PC-3 (cell line): ENCODE measurements around the gene CENPF. TPM values are rescaled to one million over a fixed set of nuclear protein-coding genes. Genes with fewer than 3 reads are reported as not detected.

Source experiments
- ATAC-seq: fragments of 200-7000 bp; cut with Tn5 transposase; 2 replicates; pipeline ENCODE4 v1.9.1; 2020; ENCODE audit warnings: mild to moderate bottlenecking, moderate library complexity
- BruUV-seq: library from RNA; stranded (reverse); fragments of 400-500 nt; replicated peaks from 2 replicates; lab custom pipeline; 2021; lab: Mats Ljungman, UMichigan
- CTCF ChIA-PET: fragments of 300-600 bp; sonication (Branson Sonifier 250); formaldehyde crosslinking; loops from one replicate; lab custom pipeline; 2022; ENCODE audit warnings: antibody characterized with exemption; lab: Charles Lee
- POLR2A ChIA-PET: fragments of 300-600 bp; sonication (Branson Sonifier 250); formaldehyde crosslinking; loops from one replicate; lab custom pipeline; 2022; ENCODE audit warnings: antibody characterized with exemption; ENCODE audit not compliant: unreplicated experiment; lab: Charles Lee
- DNase-seq: peaks from one replicate; pipeline ENCODE4 v3.0.0-alpha.2; 2015
- H2AFZ ChIP-seq: fragments of 300-600 bp; sonication (generic); 2 replicates; pipeline ENCODE4 v1.6.0; 2016; ENCODE audit warnings: antibody characterized with exemption, low read length
- H3F3A ChIP-seq: fragments of 300-600 bp; sonication (generic); one replicate; pipeline ENCODE4 v1.6.0; 2017; ENCODE audit warnings: antibody characterized with exemption, low read length, control low read depth, mild to moderate bottlenecking; ENCODE audit not compliant: unreplicated experiment
- H3K27ac ChIP-seq: fragments of 300-600 bp; sonication (generic); 2 replicates; pipeline ENCODE4 v1.5.1; 2016; ENCODE audit warnings: mild to moderate bottlenecking, low read length
- H3K27me3 ChIP-seq: fragments of 300-600 bp; sonication (generic); 2 replicates; pipeline ENCODE4 v1.6.1; 2016; ENCODE audit warnings: low read length, mixed read lengths
- H3K36me3 ChIP-seq: fragments of 300-600 bp; sonication (generic); 2 replicates; pipeline ENCODE4 v1.6.1; 2016; ENCODE audit warnings: low read depth, mixed run types, low read length, mixed read lengths
- H3K4me1 ChIP-seq: fragments of 300-600 bp; sonication (generic); 2 replicates; pipeline ENCODE4 v1.5.1; 2016; ENCODE audit warnings: low read length; ENCODE audit not compliant: insufficient read depth
- H3K4me2 ChIP-seq: fragments of 300-600 bp; sonication (generic); 2 replicates; pipeline ENCODE4 v1.6.0; 2016; ENCODE audit warnings: low read length
- H3K4me3 ChIP-seq: fragments of 300-600 bp; sonication (generic); 2 replicates; pipeline ENCODE4 v1.5.1; 2016; ENCODE audit warnings: mild to moderate bottlenecking, low read length, mixed read lengths
- H3K79me2 ChIP-seq: fragments of 300-600 bp; sonication (generic); 2 replicates; pipeline ENCODE4 v1.6.1; 2017; ENCODE audit warnings: low read length, mixed read lengths
- H3K9ac ChIP-seq: fragments of 300-600 bp; sonication (generic); 2 replicates; pipeline ENCODE4 v1.6.0; 2016; ENCODE audit warnings: mild to moderate bottlenecking, low read length
- H3K9me2 ChIP-seq: fragments of 300-600 bp; sonication (generic); replicated peaks from 2 replicates; pipeline ENCODE4 v1.6.1; 2016; ENCODE audit warnings: mixed run types, low read length, mixed read lengths
- H3K9me3 ChIP-seq: fragments of 300-600 bp; sonication (generic); 2 replicates; pipeline ENCODE4 v1.6.1; 2016; ENCODE audit warnings: low read length, mixed read lengths
- H4K20me1 ChIP-seq: fragments of 300-600 bp; sonication (generic); 2 replicates; pipeline ENCODE4 v1.6.1; 2016; ENCODE audit warnings: low read length, mixed read lengths
- CTCF ChIP-seq: fragments of 300-600 bp; sonication (generic); conservative IDR thresholded peaks from 2 replicates; pipeline ENCODE4 v1.5.1; 2017; ENCODE audit warnings: antibody characterized with exemption, low read depth, mild to moderate bottlenecking, low read length
- EZH2 ChIP-seq: fragments of 300-600 bp; sonication (generic); IDR thresholded peaks from one replicate; pipeline ENCODE4 v1.6.1; 2017; ENCODE audit warnings: antibody characterized with exemption, mild to moderate bottlenecking, low read length; ENCODE audit not compliant: unreplicated experiment
- EZH2phosphoT487 ChIP-seq: fragments of 300-600 bp; sonication (generic); IDR thresholded peaks from 2 replicates; pipeline ENCODE4 v1.6.1; 2018; ENCODE audit warnings: mild to moderate bottlenecking, antibody characterized with exemption, low read length, borderline replicate concordance
- intact Hi-C: fragments of 100-400 bp; cut with micrococcal nuclease; formaldehyde crosslinking; loops from 2 replicates; pipeline ENCODE4 v1.9.0; 2023
- total RNA-seq: library from RNA; depleted of rRNA; stranded (reverse); fragments of >200 nt; gene quantifications from 2 replicates; pipeline ENCODE4 v1.2.3, GENCODE V29; 2014

The CENPF gene
- total RNA-seq, 1 experiment from 2014 or later = 92.6 TPM

DNA sequence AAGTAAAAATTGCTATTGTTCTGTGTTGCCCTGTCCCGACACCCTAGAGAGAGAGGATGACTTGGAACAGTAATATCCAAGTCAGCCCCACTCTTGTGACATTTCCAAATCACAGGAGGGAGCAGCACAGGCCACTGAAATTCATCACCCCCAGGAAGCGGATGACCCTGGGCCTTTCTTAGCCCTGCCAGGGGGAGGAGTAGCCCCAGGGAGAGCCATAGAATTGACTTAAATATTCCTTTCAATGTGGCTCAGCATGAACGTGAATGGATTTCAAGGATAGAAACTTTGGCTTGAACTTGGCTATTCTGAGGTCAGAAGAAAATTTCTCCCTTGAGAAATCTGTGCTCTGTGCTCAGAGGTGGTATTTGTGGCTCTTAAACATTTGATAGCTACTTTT is 80.6 kb downstream of the CENPF start:
- TF ChIP-seq EZH2phosphoT487 (no peak), EZH2 (no peak), CTCF (no peak)
- ChIA-PET CTCF (no interaction called here), POLR2A (no interaction called here)
- no peaks in the 10 kb centered on the region for H3K9me2 ChIP-seq
- ATAC-seq (no peak), DNase-seq (no peak)
- H3K27me3 ChIP-seq = no peaks in the 10 kb centered on the region
- no peaks in the 10 kb centered on the region for H3K36me3 ChIP-seq
- intact Hi-C loops = no loop called here
- H3K9ac ChIP-seq = no peak overlapping the region
- no TSS peak for BruUV-seq
- no peak overlapping the region for H3K4me3 ChIP-seq
- H3K27ac ChIP-seq = no peak overlapping the region
- peaks cover 6% of the 10 kb centered on the region for H3K4me1 ChIP-seq
- H4K20me1 ChIP-seq = no peaks in the 10 kb centered on the region
- no peaks in the 10 kb centered on the region for H3K9me3 ChIP-seq
- H3K4me2 ChIP-seq = no peak overlapping the region
- H3K79me2 ChIP-seq = no peaks in the 10 kb centered on the region
- peaks cover 4% of the 10 kb centered on the region for H3F3A ChIP-seq
- H2AFZ ChIP-seq = no peak overlapping the region

GRCh38 chr1:214685906-214686305 is 82.9 kb downstream of the CENPF start:
- TF ChIP-seq EZH2phosphoT487 = no peak
- no peak for TF ChIP-seq EZH2
- Histone ChIP-seq H3K9ac (no peak overlapping the region), H3K36me3 (no peaks in the 10 kb centered on the region), H3K4me3 (no peak overlapping the region), H3K4me2 (no peak overlapping the region), H2AFZ (no peak overlapping the region), H3K27ac (no peak overlapping the region), H3K27me3 (no peaks in the 10 kb centered on the region), H3F3A (no peaks in the 10 kb centered on the region), H3K79me2 (no peaks in the 10 kb centered on the region), H3K9me2 (no peaks in the 10 kb centered on the region), H3K9me3 (no peaks in the 10 kb centered on the region), H3K4me1 (no peaks in the 10 kb centered on the region), H4K20me1 (no peaks in the 10 kb centered on the region)
- ChIA-PET CTCF (no interaction called here), POLR2A (no interaction called here)
- DNase-seq (no peak), ATAC-seq (no peak)
- BruUV-seq = no TSS peak
- intact Hi-C loops = no loop called here

- ATAC-seq (no peak), DNase-seq (no peak)
- Histone ChIP-seq H3K27ac (no peak overlapping the region), H2AFZ (no peak overlapping the region), H3K9me3 (no peaks in the 10 kb centered on the region), H3K27me3 (no peaks in the 10 kb centered on the region), H3K9ac (no peak overlapping the region), H3F3A (no peaks in the 10 kb centered on the region), H3K79me2 (no peaks in the 10 kb centered on the region), H3K9me2 (no peaks in the 10 kb centered on the region), H4K20me1 (no peaks in the 10 kb centered on the region), H3K4me3 (no peak overlapping the region), H3K4me2 (no peak overlapping the region), H3K4me1 (no peaks in the 10 kb centered on the region), H3K36me3 (no peaks in the 10 kb centered on the region)
- intact Hi-C loops = no loop called here
- ChIA-PET CTCF (no interaction called here), POLR2A (no interaction called here)
- no peak for TF ChIP-seq EZH2
- TF ChIP-seq EZH2phosphoT487 = no peak
- no peak for TF ChIP-seq CTCF
- BruUV-seq = no TSS peak
Measured at GRCh38 chr1:214686497-214686896, 83.5 kb downstream of the CENPF start.
